Mucosa of gallbladder (tissue), 1 donor: ENCODE results near the gene COA8. TPM values are rescaled to one million over a fixed set of nuclear protein-coding genes. Genes with fewer than 3 reads are reported as not detected.

ENCODE experiments used
- DNase-seq: peaks from one replicate; pipeline ENCODE4 v3.0.0-alpha.2; 2020; ENCODE audit warnings: low spot score
- total RNA-seq: library from RNA; stranded (reverse); gene quantifications from one replicate; pipeline ENCODE4 v1.2.1, GENCODE V29; 2021
- donor health status: DM: no; HTN: no; CAD: no.

The COA8 gene
- total RNA-seq, 1 donor from 2014 or later, result 33.7 TPM

DNA sequence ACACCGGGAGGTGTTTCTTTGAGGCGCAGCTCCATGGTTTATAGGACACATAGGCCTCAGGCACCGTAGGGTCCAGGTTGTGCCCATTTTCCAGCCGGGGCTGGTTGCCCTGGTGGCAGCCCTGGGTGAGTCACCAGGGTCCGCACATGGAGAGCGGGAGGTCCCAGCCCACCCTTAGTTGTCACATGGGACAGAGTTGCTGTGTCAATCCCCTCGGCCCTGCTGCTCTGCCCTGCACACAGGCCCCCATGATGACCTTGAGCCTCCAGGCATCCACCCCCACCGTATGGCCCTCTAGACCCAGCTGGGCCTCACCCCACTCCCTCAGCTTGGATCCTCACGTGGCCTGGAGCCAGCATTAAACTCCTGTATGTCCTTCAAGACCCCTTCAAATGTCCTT is 26.1 kb upstream of the COA8 start:
- DNase-seq, result no peak

DNA sequence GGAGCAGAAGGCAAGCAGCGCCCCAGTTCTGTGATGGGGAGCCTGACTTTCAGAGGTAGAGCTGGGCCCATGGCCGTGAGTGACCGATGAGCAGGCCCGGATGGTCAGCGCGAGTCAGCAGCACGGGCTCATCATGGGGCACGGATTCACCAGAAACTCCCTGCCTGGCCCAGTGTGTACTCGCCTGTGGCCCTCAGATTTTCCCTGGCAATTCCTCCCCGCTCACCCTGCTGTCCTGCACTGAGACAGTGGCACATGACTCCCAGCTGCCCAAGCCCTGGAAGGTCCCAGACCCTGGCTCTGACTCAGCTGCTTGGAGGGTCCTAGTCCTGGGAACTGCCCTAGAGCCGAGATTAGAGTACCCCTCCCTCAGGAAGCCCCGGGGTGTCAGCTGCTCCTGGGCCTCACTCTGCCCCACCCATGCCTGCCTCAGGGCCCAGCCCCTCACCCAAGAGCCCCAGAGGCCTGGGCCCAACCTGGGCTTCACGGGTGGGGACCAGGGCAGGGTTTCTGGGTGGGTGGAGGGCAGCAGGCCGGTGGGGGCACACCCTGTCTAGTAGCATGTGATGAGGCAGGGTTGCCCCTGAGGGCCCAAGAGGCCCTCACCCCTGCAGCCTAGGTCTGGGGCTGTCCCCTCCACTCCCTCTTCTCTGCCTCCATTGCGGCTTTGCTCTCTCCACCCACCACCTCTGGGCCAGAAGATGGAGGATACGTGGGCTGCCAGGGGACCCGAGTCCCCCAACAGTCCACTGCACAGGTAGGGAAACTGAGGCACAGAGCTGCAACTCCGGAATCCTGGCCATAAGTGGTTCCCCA is 25.4 kb upstream of the COA8 start:
- DNase-seq, result no peak

DNA sequence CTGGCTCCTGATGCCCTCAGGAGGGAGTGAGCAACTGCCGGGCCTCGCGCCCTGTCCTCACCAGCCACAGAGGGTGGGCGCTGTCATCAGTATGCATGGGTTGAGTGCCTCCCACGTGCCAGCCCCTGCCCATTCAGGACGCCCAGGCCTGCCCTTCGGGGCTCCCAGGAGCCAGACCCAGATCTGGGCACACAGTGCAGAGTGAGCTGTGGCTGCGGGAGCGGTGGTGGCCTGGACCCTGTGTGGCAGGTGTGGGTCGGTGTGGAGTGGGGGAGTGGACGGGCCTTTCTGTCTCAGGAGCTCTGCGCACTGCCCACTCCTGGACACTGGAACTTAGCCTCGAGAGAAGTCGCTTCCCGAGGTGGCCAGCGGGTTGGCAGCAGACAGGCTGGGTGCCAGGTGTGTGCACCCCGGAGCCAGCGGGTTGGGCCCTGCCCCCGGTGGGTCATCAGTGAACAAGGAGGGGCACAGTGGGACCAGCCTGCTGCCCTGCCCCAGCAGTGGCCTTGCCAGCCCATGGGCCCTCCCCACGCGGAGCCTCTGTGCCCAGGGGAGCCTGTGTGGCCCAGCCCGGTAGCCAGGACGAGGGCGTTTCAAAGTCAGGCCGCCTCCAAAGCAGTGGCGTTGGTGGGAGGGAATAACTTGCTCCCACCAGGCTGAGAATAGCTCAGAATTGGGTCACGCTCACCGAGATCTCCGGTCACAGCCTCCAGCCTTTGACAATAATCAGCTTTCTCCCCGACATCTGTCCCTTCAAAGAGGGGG is 24.3 kb upstream of the COA8 start:
- DNase-seq, result no peak

DNA sequence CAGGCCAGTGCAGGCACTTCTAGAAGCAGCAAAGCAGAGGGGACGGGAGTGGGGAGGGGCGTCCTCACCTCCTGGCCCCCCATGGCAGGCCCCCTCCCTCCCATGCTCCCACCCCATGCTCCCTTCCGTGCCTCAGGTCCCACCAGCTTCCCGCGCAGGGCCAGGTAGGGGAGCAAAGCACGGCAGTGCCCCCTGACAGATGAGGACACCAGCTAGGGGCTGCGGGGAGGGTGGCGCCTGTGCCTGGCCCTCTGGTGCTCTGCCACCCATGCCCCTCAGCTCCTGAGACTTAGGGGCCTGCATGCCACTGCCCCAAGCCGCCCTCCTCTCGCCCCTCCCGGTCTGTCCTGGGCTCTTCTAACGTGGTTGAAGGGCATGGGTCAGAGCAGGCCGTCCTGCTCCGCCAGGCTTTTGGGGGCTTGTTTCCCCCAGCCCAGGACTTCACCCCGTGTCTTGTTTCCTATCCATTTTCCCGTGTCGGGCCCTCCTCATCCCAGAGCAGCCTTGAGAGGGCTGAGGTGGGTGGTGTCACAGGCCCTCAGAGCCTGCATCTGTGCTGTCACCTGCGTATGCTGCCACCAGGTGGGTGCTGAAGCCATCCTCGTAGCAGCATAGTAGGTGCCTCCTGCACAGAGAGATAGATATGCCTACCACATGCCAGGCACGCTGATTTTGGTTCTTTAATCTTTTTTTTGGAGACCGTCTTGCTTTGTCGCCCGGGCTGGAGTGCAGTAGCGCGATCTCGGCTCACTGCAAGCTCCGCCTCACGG is 23.5 kb upstream of the COA8 start:
- DNase-seq, result no peak

DNA sequence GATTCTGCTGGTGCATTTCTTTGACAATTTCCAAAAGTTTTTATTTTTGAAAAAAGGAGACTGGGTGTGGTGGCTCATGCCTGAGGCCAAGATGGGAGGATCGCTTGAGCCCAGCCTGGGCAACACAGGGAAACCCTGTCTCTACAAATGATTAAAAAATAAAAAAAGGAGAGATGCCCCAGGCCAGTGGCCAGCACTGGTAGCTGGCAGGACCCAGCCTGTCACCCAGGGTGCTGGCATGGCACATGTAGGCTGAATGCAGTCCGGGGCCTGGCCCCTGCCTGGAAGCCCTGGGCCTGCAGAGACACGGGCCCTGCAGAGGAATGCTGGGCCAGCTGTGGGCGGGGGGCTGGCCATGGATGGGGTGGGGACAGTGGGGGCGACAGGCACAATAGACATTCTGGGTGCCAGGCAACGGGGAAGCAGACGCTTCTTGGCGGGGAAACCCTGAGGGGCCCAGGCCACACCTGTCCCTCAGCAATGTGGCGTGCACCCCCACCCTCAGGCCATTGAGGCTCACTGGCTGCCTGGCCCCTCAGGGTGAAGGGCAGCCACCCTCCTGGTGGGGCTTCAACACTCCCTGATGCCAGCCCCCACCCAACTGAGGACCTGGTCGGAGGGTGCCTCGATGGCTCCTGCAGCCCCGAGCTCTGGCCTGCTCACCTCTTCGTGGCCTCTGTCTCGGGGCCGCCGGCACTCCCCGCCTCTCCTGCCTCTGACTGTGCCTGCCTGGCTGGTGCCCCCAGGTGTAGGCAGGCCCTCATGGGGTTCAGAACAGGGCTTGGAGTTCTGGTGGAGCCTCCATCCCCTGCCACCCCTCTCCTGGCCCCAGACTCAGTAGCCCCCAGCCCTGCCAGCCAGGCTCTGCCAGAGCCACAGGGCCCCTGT is 21.7 kb upstream of the COA8 start:
- no peak for DNase-seq

DNA sequence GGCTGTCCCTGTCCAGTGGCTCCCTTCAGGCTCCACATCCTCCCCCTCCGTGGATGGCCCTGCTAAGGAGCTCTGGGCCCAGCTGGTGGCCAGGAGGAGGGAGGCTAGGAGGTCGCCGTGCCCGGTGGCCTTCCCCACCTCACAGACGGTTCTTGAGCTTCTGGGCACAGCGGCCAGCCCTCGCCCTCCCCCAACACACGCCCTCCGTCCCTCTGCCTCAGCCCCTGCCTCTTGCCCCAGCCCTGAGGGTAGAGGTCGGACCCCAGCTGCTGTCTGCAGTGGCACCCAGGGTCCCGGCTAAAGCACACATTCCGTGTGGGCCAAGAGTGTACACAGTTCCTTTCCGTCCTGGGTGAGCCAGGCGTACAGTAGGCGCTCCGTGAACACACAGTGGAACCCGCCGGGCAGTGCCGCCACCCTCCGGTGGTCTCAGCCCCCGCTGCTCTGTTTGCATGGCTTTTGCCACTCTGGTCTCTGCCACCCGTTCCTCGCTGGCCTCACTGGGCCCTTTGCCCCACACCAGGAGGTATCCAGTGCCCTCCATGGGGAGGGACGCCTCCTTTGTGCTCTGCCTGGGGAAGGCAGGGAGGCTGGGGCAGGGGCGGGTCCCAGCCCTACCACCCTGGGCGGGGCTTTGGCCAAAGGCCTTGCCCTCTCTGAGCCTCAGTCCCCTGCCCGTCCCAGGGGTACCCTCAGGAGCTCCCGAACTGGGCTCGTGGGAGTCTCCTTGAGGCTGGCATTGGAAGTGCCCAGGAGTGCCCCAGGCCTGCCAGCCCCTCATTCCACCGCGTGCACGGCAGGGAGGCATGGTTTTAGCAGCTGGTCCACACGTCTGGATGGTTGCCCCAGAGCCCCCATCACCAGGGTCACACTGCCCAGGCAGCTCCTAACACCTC is 20.8 kb upstream of the COA8 start:
- no peak for DNase-seq

DNA sequence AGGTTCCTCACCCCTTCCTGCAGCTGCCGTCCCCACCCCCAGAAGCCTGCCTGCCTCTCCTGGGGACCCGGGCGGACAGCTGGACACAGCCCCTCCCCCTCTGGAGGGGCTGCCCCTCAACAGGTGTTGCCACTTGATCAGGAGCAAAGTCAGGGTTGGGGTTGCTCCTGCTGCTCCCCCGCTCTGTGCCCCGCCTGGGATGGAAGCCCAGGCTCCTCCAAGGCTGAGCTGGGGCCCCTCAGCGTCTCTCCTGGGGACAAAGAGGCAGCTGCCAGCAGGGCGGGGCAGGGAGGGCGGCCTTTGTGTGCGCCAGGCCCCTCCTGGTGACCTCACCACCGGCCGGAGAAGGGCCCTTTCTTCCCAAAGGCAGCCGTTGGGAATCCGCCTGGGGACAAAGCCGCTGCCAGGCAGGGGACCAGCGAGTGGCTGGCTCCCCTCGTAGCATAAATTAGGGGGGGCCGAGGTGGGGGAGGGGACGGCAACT is 20.1 kb upstream of the COA8 start:
- no peak for DNase-seq

DNA sequence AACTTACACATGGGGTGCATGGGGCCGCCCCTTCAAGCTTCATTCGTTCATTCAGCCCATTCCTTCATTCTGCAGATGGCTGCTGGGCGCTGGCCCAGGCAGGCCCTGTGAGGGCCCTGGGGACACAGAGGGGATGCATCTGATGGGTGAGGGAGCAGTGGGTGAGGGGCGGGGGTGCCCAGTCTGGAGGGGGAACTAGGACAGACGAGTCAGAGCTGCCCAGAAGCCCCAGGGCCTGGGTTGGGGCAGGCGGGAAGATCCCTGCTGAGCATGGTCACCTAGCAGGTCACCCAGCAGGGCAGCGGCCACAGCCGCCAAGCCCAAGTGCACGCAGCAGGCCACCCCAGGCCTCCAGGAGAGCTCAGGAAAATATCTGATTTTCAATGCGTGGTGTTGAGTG is 19.6 kb upstream of the COA8 start:
- no peak for DNase-seq

DNA sequence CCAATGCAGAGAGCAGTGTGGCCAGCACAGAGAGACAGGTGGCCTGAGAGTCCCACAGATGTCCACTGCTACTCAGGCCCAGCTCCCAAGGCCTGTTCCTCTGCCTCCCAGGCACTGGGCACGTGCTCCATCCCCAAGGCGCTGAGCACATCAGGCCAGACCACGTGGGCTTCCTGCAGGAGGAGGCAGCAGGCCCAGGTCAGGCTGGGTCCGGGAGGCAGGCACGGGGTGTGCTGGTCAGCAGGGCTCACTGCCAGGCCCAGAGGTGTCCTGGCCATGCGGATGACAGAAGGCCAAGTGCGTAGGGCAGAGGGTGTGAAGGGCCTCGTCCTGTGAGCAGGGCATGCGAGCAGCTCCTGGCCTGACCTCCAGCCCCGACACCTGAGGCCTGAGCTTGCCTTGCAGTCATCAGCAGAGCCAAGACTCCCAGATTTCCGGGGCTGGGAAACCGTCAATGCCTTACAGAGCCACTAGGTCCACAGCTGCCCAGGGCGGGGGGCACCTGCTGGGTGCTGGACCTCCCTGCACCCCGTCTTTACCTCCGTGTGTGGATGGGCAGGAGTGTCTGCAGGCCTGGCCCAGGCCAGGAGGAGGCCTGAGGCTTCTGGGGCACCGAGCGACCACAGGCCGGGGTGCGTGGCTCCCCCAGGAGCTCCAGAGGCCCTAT is 18.9 kb upstream of the COA8 start:
- no peak for DNase-seq

DNA sequence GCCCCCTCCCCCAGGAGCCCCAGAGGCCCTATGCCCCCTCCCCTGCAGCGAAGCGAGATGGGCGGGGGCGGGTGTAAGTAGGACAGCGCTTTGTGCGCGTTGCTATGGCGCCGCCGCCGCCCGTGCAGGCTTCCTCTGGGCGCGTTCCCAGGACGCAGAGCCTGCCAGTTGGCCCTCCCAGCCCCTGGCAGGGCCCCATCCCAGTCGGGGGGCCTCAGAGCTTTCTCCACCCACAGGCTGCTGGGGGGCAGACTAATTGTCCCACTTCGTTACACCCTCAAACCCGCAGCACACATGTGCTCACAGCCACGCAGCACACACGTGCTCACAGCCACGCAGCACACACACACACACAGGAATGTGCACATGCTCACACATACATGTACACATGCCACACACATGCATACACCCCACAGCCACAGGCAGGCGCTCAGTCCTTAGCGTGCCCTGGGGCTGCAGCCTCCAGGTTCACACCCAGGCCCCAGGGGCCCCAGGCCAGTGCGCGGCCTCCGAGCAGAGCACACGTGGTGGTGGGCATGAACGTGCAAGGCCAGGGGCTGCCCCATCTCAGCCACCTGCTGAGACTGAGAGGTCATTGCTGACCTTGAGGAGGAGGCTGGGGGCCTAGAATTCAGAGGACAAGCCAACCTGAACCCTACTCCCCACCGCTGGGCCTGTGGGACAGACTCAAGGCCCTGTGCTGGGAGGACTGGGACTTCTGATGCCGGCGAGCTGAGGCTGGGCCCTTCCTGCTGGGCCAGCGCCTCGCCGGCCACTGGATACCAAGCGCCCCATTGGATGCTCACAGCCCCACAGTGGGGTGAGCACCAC is 18.2 kb upstream of the COA8 start:
- no peak for DNase-seq

DNA sequence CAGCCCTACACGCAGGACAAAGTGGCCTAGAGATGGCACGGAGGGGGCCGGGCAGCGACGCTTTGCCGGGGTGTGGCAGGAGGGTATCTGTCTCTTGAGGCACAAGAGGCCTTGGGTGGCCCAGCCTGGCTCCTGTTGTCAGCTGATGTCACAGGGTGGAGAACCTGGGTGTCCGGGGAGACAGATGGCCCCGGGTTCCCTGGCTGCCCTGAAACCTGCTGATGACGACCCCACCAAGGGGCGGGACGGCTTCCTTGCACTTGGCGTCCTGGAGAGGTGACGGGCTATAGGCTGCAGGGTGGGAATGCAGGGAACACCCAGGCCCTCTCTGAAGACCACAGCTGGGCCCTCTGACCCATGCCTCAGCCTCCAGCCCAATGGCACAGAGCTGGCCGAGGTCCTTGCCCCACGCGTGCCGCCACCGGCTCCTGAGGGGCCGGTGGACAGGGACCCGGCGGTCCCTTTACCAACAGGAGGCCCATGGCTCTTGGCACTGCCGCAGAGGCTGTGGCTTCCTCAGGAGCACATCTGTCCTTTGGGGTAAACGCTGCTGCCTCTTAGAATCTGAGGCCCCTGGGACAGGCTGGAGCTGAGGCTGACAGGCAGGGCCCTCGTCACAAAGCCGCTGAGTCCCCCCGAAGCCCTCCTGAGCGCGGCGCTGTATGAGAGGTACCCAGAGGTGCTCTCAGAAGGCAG is 17.4 kb upstream of the COA8 start:
- DNase-seq, result no peak

DNA sequence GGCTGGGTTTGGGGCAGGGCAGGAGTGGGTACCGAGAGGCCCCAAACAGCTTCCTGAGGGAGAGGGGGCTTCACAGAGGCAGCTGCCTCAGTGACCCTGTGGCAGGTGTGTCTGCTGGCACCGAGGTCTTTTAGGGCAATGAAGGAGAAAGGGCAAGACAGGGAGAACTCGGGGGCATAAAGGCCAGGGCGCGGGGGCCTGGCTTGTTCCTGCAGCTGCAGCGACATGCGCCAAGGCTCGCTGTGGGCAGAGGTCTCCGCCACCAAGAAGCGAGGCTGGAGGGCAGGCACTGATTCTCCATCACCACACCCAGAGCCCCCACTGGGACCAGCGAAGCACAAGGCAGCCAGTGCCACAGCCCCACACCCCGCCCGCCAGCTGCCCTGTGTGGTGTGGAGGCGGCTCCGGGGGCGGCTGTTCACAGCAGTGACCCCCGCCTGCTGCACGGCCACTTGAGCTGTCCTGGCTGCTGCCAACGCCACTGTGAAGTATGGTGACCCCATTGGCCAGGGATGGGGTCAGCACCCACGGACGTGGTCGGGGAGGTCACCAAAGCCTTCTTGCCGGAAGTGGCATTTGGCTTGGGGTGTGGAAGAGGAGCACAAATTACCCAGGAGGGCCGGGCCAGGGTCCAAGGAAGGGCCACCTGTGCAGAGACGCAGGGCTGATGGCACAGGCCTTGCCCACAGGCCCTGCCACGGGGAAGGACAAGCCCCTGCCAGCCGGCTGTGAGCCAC is 16.7 kb upstream of the COA8 start:
- DNase-seq, result no peak

DNA sequence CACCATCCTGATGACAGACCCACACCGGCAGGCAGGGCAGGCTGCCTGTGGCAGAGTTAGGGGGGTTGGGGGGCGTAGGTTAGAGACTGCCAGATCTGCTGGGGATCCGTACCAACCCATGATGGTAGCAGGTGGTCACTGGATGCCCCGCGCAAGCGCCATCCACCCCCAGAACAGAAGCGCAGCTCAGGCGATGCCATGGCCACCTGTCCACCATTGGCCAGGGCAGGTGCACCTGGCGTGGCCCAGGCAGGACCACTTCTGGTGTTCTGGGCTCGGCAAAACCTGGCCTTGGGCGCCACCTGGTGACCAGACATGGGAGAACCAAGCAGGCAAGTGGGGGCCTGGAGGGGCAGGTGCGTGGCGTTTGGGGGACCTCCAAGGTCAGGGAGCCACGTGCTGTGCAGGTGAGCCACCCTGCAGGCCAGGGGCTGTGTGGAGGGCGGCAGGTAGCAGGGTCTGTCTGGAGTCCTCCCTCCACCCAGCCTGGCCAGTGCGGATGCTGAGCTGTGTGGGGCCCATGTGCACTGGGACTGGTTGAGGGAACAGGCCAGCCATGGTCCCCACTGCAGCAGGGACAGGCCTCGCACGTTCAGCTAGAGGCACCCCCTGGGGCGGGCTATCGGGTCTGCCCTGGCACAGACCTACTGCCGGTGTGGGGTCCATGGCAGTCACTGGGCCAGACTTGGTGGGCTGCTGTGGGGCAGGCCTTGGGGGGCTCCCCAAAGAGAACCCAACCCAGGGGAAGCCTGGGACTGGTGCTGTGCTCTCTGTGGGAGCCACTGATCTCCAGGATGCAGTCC is 15.9 kb upstream of the COA8 start:
- peak; percentile 53 for DNase-seq

DNA sequence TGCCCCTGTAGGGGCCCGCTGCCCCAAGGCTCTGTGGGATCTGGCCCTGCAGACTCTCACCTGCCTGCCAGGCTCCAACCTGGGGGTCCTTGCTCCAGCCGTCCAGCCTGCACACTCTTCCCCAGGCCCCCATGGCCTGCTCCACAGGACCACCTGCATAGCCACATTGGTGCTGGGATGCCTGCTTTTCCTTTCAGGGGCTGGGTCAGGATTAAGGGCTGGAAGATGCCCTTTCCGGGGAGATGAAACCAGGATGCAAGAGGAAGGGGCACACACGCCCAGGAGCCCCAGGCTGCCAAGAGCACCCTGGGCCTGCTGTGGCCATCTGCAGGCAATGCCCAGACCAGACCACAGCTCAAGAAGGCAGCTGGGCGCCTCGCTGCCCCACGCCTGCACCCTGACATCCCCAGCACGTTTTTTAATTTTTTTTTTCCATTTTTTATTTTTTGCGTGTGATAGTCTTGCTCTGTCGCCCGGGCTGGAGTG is 15.3 kb upstream of the COA8 start:
- no peak for DNase-seq

DNA sequence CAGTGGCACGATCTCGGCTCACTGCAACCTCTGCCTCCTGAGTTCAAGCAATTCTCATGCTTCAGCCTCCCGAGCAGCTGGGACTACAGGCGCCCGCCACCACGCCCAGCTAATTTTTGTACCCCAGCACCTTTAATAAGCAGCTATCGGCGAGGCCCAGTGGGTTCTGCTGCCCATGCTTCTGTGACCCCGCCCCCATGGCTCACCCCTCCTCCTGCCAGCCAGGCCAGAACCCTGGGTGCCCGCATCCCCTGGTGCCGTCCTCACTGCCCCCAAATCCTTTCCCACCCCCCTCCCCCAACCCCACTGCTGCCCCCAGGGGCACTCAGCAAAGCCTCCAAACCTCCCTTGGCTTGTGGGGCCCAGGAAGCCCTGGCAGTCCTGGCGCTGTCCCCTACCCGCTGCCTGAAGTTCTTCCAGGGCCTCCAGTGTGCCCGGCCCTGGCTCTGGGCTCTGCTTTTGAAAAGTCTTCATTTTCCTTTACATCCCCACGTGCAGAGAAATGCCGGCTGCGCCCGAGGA is 14.8 kb upstream of the COA8 start:
- no peak for DNase-seq
